Endothelial cell of hepatic sinusoid (primary cell): Measurements from ENCODE around the gene TPD52L1.
"Not testable (repeated sequence)": the region's sequence is repeated elsewhere in the genome, so short reads cannot be mapped to it uniquely, and the experiment has no call there.

Source experiments
- in situ Hi-C: cut with HindIII; loops from 2 replicates; pipeline ENCODE4 v1.10.0; 2017; ENCODE audit warnings: low sequenced_read_pairs

Gene TPD52L1

DNA sequence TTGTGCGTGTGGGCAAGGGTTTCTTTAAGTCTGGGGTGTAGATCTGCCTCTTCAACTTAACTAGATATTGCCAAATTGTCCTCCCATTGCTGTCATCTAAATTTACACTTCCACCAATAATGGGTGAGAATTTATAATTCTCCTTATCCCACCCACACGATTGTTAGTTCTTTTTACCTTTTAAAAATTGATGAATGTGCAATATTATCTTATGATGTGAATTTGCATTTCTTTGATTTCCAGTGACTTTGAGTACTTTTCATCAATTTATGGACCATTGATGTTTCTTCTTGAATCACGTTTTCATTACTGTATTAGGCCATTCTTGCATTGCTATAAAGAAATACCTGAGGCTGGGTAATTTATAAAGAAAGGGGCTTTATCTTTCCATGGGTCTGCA lies 17.2 kb upstream of the TPD52L1 start:
- in situ Hi-C loops = no loop called here

DNA sequence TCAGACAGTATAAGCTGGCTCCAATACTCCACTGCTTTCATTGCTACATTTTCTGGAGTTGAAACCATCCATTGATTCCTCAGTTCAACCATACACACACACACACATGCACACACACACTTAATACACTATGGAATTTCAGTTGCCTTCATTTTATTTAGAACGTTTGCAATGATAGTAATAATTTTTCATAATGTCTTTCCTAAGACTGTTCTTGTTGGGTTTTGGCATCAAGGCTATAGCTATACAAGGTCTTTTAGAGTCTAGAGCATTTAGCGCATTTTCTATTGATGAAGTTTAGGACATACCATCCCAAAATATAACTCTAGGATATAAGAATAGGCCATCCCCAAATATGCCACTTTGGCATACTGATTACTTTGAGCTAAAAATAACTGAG lies 15.5 kb upstream of the TPD52L1 start:
- in situ Hi-C loops = no loop called here

GRCh38 chr6:125140808-125141207 lies 12.8 kb upstream of the TPD52L1 start:
- in situ Hi-C loops = no loop called here

DNA sequence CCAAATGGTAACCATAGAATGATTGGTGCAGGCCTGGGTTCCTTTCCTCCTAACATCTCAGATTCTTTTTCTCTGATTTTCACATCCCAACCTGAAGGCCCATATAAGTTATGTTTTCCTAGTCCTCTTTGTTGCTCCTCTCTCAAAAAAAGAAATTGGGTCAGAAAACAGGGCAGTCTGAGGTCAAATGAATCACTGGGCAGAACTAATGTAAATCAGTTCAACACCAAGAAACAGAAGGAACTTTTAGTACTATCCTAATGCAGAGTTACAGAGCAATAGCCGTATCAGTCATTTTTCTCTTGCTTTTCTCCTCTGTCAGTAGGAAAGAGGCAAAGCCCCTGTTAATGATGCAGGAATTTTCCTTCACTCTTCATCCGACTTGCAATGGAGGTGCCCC lies 11.0 kb upstream of the TPD52L1 start:
- in situ Hi-C loops = no loop called here

DNA sequence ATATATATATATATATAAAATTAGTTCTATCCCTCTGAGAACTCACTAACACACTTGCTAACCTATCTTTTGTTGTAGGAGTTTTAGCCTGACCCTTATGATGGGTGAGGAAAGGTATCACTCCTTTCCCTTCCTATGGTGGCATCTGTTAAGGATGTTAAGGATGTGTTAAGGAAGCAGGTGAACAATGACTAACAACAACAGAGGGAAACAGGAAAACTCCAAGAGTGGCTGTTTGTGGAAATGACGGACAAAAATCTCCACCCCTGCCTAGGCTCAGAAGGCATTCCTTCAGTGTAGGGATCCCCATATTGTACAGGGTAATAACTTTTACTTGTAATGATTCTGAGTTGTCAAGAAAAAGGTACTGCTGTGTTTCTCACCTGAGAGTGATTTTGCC lies 8.8 kb upstream of the TPD52L1 start:
- in situ Hi-C loops = no loop called here

DNA sequence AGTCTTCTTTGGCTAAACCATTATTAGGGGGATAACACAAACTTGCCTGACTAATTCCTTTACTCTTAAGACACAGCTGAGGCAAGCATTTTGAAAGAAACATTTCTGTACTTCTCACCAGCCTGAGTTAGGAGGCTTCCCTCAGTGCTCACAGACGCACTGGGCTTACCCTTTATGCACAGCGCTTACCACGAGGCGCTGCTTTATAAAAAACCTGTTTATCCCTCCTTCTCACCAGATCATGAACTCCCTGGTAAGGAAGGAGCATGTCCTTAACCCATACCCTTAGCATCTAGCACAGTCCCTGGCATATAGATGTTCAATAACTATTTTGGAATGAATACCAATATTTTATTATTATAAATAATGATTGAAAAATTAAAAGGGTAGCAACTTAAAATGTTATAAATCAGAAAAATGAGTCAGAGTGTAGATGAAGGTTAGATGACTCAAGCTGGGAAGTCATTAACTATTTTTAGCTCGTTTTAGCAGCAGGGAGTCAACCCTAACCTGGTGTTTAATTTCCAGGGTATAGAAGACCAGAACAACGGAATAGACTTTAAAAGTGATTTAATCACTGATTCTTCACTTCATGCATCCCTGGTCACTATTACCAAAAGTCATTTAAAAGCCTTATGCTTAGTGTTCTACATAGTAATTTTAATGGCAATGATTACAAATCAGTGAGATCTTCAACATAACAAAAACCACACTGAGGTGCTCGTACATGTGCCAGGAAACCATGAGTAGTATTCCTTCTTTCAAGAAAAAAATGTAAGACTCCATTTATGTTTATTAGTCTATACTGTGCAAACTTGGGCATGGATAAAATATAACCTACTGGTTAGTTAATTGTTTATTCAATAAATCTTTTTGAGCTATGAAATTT lies 4.1 kb upstream of the TPD52L1 start:
- in situ Hi-C loops = no loop called here

- in situ Hi-C loops = no loop called here
These were observed 1.9 kb upstream of the TPD52L1 start for GRCh38 chr6:125151700-125152099.

DNA sequence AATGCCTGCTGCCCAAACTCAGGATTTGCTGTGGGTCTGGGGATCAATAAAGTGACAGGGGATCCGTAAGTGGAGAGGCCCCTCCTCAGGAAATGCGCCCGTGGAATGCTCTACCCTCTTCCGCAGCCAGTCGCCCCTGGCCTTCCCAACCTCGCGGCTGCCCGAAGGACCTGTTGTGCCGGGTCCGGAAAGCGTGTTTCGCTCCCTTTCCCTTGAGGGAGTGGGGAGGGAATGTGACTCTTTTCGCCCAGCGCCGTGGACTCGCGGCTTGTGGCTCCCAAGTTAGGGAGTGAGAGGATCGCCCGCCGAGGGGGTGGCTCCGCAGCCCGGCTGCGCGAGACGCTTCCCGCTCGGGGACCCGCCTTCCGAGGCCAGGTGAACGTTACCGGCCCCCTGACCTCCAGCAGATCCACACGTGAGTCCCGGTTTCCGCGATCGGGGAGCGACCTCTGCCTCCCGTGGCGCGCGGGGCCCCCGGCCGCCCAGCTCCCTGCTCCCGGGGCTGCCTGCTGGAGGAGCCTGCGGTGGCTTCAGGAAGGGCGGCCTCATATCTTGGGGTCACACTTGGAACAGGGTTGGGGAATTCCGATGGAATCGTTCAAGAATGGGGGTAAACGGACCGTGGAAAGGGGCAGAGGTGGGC lies 666 bp downstream of the TPD52L1 start:
- in situ Hi-C loops = no loop called here

- in situ Hi-C loops = no loop called here
These were observed 1.2 kb downstream of the TPD52L1 start for GRCh38 chr6:125154761-125155135.

DNA sequence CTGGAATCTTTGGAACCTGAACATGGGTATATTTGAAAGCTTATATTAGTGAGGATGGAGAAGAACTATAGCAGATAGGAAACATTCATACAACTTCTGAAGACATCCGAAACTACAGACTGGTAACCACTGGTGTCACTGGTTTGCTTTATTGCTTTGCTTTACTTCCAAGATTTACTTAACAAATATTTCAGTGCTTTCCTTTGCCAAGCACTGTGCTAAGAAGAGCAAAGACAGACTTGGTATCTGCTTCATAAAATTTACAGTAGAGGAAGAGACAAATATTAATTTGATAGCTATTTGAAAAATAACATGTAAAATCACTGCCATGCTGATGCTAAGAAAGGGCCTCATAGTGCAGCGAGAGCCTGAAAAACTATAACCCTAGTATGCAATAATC lies 1.8 kb downstream of the TPD52L1 start:
- in situ Hi-C loops = no loop called here

- in situ Hi-C loops = no loop called here
These were observed 2.9 kb downstream of the TPD52L1 start for GRCh38 chr6:125156496-125156895.

DNA sequence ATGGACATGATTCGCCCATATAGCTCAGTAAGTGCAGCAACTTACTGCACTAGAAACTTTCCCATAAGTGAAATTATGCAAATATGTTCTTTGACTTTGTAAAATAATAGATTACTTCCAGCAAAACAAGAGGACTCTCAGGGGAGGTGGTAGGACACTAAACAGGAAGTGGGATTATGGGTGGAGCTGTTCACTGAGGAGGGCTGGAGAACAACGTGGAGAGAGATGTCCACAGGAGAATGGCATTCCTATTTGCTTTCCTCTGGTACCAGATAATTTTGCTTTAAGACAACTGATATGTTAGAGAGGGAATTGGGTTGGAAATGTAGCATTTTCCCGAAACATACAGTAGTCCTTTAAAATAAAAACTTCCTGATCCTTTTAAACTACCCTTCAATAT lies 3.7 kb downstream of the TPD52L1 start:
- in situ Hi-C loops = no loop called here

- in situ Hi-C loops = no loop called here
These were observed 4.2 kb downstream of the TPD52L1 start for GRCh38 chr6:125157725-125158124.

GRCh38 chr6:125163339-125163738 lies 9.8 kb downstream of the TPD52L1 start:
- in situ Hi-C loops = not testable (repeated sequence)

DNA sequence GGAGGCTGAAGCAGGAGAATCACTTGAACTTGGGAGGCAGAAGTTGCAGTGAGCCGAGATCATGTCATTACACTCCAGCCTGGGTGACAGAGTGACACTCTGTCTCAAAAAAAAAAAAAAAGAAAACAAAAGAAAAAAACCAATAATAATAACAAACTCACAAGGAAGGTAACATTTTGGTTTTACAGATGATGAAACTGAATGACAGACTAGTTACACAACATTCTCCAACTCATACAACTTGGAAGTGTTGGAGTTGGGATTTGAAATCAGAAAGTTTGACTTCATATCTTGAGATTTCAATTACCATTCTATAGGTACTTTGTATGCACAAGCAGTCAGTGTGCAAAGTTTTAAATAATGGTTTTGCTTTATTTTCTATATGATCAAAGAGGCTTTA lies 10.2 kb downstream of the TPD52L1 start:
- in situ Hi-C loops = no loop called here

DNA sequence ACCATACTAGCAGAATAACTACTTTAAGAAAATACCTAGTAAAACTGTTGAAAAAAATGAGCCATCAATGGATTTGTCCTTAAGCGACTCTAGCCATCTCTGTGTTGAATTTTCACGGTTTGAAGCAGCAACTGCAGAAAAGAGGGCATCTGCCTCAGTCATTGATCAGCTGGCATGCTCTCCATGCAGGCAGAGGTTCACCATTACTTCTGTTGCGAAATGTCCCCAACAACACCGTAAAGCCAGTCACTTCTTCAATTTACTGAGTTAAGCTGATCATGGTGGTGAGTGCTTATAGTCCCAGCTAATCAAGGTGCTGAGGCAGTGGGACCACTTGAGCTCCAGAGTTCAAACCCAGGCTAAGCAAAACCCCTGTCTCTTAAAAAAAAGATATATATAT lies 11.1 kb downstream of the TPD52L1 start:
- in situ Hi-C loops = no loop called here

DNA sequence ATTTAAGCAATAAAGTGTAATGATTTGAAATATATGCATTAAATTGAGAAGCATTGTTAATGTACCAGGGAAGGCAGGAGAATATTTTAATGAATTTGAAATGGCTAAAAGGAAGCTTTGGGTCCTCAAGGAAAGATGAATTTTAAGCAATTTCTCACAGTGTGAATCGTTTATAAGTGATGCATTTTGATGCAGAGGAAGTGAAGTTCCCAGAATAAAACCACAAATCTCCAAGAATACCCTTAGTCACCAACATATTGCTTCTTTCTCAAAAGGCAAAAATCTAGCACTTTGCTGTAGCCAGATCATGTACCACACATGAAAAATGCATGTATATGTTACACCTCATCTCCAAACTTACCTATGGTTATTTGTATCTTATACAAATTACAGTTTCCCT lies 11.7 kb downstream of the TPD52L1 start:
- in situ Hi-C loops = no loop called here

- in situ Hi-C loops = no loop called here
These were observed 12.2 kb downstream of the TPD52L1 start for GRCh38 chr6:125165776-125166175.

DNA sequence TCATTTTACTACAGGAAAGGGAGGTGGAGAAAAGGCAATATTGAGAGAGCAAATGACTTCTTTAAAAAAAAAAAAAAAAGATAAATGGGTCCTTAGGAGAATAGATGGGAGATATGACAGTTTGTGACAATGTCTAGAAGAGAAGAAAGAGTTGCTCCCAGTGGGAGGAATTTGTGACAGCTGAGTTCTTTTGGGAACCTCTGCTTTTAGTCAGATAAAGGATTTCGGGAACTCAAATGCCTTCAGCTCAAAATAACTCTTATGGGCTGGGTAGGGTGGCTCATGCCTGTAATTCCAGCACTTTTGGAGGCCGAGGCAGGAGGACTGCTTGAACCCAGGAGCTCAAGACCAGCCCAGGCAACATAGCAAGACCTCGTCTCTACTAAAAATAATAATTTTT lies 13.1 kb downstream of the TPD52L1 start:
- in situ Hi-C loops = no loop called here

GRCh38 chr6:125167579-125167978 lies 14.0 kb downstream of the TPD52L1 start:
- in situ Hi-C loops = no loop called here

DNA sequence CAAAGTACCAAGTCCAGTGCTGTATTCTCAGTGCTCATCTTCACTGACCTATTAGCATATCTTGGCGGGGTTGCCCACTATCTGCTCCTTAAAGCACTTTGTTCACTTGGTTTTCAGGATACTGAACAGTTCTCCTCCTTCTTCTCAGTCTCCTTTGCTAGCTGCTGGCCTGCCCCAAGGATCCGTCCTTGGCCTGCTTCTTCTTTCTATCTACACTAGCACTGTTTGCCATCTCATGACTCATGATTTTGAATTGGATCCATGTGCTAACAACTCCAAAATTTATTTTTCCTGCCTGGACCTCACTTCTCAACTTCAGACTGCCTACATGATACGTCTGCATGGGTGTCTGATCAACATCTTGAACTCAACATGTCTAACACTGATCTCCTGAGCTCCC lies 15.5 kb downstream of the TPD52L1 start:
- in situ Hi-C loops = no loop called here

DNA sequence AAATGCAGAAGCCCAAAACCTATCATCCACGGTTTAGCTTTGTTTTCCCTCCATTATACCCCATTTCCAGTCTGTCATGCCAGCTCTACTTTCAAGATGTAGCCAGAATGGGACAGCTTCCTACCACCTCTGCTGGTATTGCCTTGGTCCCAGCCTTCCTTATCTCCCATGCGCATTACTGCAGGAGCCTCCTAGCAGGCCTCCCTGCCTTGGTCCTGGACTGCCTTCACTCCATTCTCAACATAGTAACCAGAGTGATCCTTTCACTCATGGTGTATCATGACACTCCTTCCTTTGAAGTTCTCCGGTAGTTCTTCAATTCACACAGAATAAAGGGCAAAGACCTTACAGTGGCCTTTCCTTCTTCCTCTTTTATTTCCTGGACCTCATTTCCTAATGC lies 15.9 kb downstream of the TPD52L1 start:
- in situ Hi-C loops = no loop called here

DNA sequence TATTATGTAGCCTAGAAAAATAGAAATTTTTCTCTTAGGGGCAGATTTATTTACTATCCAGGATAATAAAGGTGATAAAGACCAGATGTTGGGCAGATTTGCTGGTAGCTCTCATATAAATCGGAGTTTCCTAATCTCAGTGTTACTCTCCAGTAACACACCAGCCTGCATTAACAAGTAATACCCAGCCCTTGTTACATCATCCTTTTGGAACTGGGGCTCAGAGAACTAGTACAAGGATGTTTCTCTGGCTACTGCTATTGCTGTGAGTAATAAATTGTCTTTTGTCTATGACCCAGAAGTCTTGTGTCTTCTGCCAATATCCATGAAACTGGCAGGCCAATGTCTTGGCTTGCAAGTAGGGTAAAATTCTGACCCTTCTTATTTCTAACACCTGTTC lies 16.8 kb downstream of the TPD52L1 start:
- in situ Hi-C loops = no loop called here
